GM21447 (cell line): Measurements from ENCODE around the gene OR2T8.

Experiments used
- ATAC-seq: cut with Tn5 transposase; IDR thresholded peaks from one replicate; pipeline ENCODE4 v1.9.1; 2021; ENCODE audit not compliant: unreplicated experiment

Gene OR2T8

GRCh38 chr1:247919952-247920351, at the start of gene OR2T8:
Gene OR2T8, plus strand, starts transcription at chr1:247920252. Its CDS starts 766 bp downstream, at chr1:247921018.
- no peak for ATAC-seq

GRCh38 chr1:247883346-247883745, 36.7 kb upstream of the OR2T8 start:
- ATAC-seq: no peak

DNA sequence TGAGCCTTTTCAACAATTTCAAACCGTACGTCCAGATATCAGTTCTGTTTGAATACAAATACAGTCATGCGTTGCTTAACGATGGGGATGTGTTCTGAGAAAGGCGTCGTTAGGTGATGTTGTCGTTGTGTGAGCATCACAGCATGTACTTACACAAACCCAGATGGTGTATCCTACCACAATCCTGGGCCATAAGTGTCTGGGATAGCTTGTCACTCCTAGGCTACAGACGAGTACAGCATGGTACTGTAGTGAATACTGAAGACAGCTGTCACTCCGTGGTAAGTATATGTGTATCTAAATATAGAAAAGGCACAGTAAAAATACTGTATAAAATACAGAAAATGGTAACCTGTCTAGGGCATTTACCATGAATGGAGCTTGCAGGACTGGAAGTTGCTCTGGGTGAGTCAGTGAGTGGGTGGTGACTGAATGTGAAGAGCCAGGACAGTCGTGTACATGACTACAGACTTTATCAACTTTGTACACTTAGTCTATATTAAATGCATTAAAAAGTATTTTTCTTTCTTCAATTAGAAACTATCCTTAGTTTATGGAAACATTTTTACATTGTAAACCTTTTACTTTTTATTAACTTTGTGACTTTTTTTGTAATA, 35.1 kb upstream of the OR2T8 start:
- no peak for ATAC-seq

DNA sequence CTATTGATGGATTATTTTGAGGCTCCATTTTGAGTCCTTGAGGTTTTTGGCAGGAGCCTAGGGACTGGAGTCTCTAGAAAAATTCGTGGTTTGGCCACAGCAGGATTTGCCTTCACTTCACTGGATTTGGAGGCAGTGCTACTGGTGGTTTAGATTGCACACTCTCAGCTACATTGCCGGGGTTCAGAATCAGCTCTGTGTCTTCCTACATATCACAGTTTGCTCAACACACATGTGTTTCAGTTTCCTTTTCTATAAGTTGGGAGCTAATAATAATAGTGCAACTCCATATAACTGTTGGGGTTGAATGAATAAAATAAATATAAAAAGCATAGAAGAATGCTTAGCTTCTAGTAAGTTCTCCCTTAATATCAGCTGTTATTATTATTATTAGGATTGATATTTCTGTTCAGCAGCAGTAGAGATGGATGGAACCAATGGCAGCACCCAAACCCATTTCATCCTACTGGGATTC, 24.9 kb upstream of the OR2T8 start, which contains the start of gene OR2W3:
OR2W3 (plus strand) TSS at position 425 of the 475 bp plus-strand sequence; CDS start at position 425, 0 bp downstream.
- ATAC-seq: no peak

DNA sequence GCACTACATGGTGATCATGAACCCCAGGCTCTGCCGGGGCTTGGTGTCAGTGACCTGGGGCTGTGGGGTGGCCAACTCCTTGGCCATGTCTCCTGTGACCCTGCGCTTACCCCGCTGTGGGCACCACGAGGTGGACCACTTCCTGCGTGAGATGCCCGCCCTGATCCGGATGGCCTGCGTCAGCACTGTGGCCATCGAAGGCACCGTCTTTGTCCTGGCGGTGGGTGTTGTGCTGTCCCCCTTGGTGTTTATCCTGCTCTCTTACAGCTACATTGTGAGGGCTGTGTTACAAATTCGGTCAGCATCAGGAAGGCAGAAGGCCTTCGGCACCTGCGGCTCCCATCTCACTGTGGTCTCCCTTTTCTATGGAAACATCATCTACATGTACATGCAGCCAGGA, 24.1 kb upstream of the OR2T8 start:
- no peak for ATAC-seq

DNA sequence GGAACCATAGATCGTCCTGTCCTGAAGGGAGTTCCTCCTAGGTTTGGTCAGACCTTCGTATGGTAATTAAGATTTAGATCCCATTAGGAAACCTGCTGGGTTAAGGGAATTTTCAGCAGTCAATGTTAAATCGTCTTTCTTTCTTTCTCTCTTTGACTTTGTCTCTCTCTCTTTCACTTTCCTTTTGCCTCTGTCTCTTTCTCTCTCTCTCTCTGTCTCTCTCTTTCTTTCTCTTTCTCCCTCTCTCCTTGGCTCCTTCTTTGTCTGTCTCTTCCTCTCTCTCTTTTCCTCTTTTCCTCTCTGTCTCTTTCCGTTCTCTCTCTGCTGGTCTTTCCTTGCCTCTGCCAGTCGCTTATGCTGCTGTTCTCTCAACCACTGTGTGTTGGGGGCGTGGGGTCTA, 15.9 kb upstream of the OR2T8 start:
- no peak for ATAC-seq

GRCh38 chr1:247905181-247905580, 14.9 kb upstream of the OR2T8 start:
- ATAC-seq: no peak

- no peak for ATAC-seq
Measured at GRCh38 chr1:247905910-247906503, 14.0 kb upstream of the OR2T8 start.

GRCh38 chr1:247906504-247907047, 13.5 kb upstream of the OR2T8 start:
- no peak for ATAC-seq

DNA sequence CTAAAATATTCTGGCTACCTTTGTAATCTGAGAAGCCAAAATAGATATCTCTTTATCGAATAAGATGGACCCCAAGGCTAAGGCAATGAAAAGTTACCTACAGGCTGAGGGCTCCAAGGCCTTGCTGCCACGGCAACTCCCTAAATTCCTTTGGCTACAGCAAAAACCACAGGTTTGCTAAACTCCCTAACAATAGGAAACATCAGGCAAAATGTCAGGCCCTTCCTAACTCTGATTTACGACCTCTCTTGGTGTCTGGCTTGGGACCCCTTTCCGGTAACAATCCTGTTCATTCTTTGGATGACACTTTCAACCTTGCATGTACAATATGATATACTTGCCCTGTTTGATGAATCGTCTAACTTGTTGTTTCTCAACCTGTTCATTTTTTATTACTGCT, 11.3 kb upstream of the OR2T8 start:
- ATAC-seq: no peak

GRCh38 chr1:247913786-247914185, 6.3 kb upstream of the OR2T8 start:
- ATAC-seq: no peak

DNA sequence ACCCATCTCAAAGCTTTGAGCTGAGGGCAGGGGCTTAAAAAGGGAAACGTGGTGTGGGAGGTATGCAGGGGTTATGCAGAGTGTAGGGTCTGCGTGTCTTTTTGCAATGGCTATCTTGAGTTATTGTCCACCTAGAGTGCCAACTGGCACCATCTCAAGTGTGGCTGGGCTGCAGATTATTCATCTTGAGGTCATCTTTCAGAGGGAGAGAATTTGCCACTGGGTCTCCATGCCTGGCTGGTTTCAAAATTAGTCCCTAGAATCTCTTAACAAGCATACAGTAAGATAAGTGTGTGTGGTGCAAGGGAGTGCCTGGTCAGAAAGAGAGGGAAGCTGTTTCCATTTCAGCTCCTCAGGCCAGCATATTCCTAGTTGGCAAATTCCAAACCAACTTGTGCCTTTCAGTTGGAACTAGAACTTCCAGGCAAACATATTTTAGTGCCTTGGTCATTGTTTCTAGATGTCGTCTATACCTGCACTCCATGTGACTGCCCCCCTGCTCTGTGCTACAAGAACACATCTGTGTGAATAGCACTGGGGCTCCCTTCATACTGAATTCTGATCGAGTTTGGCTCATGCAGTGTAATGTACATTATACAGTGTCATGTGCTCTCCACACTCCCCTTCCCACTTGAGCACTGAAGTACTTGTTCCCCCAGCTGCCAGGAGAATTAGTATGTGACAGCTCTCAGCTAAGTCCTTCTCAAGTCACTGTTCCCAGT, 5.0 kb upstream of the OR2T8 start:
- no peak for ATAC-seq

DNA sequence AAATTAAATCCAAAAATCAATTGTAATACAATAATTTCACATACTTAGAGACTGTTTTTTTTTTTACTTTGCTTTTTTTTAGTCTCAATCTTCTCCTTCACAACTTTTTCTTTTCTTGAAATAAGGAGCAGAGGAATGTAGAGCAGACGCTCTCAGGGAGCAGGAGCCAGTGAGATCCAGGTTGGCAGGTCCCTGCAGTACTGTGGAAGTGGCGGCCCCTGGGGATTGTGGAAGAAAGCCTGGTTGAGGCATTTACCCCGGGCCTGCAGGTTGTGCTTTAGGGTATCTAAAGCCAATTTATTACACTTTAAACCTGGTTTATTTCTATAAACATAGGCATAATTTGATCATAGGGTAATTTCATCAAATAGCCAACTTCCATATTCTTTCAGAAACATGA, 3.9 kb downstream of the OR2T8 start:
- ATAC-seq: no peak

GRCh38 chr1:247924868-247925267, 4.8 kb downstream of the OR2T8 start, which contains the start of gene OR2AJ1:
Gene OR2AJ1, plus strand, starts transcription at chr1:247924889. Its CDS starts 8,880 bp downstream, at chr1:247933769.
- no peak for ATAC-seq

- no peak for ATAC-seq
Measured at GRCh38 chr1:247933989-247934388, 13.9 kb downstream of the OR2T8 start.

GRCh38 chr1:247935781-247936180, 15.7 kb downstream of the OR2T8 start:
- no peak for ATAC-seq

DNA sequence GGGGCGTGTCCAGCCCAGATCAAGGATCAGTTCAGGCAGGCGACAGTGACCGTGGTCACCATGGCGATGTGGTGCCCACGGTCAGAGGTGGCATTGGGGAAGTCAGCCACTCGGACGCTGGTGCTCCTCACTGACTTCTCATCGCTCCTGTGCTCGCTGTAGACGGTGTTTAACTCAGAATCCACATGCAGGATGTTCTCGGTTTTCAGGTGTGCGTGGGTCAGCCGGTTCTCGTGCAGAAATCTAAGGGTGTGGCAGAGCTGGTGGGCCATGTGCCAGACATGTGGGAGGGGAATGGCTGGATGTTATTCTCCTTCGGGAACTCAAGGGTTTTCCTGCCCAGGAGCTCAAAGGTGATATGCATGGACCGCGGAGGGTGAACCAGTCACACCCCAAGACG, 16.4 kb downstream of the OR2T8 start:
- no peak for ATAC-seq

DNA sequence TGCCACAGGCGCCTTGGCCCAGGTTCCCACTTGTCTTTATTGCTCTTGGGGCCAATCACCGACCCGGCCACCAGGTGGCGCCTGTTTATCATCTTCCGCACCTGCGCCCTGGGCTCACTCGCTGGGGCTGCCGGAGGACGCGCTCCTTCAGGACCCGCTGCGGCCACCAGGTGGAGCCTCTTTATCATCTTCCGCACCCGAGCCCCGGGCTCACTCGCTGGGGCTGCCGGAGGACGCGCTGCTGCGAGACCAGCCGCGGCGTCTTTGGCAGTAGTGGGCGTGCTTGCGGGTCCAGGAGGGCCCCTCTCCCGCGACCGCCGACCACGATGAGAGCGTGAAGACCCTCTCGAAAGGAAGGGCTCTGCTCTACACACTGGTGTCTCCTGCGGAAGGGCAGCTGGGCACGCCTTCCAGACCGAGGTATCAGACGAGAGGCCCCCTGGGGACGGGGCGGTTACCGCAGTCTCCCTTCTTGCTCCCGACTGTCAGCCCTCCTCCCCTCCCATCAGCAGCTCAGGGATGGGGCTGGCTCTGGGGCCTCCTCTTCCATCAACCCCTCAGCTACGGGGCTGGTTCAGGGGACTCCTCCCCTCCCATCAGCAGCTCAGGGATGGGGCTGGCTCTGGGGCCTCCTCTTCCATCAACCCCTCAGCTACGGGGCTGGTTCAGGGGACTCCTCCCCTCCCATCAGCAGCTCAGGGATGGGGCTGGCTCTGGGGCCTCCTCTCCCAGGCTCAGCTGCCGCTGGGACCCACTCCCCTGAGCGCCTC, 17.1 kb downstream of the OR2T8 start:
- ATAC-seq: peak; percentile 99

DNA sequence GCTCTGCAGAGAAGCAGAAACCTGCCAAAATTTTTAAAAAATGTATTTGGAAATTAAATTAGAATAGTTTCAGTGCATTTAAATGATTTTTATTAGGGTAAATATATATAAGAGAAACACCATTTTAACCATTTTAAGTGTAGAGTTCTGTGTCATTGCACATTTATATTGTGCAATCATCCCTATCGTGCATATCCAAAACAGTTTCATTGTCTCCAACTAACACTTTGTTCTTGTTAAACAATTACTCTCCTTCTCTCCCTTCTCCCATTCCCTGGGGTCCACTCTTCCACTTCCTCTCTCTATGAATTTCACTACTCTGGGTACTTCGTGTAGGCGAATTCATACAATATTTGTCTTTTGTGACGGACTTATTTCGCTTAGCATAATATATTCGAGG, 22.6 kb downstream of the OR2T8 start:
- no peak for ATAC-seq

DNA sequence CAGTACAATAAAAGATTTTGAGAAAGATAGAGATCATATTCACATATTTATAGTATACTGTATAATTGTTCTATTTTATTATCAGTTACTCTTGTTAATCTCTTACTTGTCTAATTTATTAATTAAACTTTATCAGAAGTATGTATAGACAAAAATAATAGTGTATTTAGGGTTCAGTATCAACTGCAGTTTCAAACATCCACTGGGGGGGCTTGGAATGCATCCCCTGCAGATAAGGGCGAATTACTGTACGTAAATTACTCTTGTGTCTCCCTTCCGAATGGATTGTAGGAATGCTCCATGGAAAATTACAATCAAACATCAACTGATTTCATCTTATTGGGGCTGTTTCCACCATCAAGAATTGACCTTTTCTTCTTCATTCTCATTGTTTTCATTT, 28.5 kb downstream of the OR2T8 start, which contains the start of gene OR2L8:
OR2L8 (plus strand) TSS at position 301 of the 400 bp plus-strand sequence; CDS start at position 301, 0 bp downstream.
- no peak for ATAC-seq

DNA sequence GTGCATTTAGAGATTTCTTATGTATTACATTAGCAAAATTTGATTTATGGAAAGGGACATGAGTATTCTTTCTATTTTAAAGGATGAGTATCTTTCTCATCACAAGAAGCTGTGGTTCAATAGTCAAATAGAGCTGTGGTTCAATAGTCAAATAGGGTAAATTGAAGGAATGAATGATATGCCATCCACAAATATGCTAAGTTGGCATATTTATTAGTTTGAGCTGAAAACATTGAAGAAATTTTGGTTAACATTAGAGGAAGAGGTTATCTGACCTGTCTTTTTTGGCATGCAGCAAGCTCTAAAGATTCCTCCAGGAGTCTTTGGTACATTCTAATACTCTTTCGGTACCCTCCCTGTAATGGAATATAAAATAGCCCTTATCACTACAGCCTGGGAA, 33.4 kb downstream of the OR2T8 start:
- ATAC-seq: no peak
